Keratinocyte (primary cell): Measurements from ENCODE around the gene F10.

ENCODE experiments used
- EZH2 ChIP-seq: IDR thresholded peaks from one replicate; pipeline ENCODE4 v1.6.1; 2012; ENCODE audit warnings: inconsistent platforms, mild to moderate bottlenecking, low read length, moderate library complexity
- TF ChIP-seq, protein P1 (sequence below), 3 experiments: IDR thresholded peaks in 1 of 3; conservative IDR thresholded peaks in 1 of 3; optimal IDR thresholded peaks in 1 of 3; 2 replicates in 2 of 3; 3 replicates in 1 of 3; pipeline versions ENCODE3 to v1.5.1; 2011; ENCODE audit warnings: low read length in 3 of 3, mild to moderate bottlenecking in 3 of 3, moderate library complexity in 2 of 3, control low read depth in 1 of 3, inconsistent platforms in 1 of 3; ENCODE audit not compliant: insufficient read depth in 2 of 3; ENCODE audit errors: extremely low read depth in 1 of 3

DNA sequence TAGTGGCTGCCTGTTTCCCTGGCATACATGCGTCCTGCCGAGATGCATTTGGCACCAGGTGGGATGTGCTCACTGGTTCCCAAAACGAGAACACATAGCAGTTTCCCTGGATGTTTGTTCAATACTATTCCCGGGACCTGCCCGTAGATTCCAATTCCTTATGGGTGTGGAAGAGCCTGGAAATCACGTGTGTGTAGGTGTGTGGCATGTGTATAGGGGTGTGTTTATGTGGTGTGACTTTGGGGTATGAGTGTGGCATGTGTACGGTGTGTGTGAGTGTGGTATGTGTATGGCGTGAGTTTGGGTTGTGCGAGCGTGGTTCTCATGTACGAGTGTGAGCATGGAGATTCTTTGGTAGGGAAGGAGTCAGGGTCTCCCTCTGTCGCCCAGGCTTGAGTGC, 19.9 kb upstream of the F10 start:
- no peak for TF ChIP-seq EZH2
- TF ChIP-seq, protein P1, sequence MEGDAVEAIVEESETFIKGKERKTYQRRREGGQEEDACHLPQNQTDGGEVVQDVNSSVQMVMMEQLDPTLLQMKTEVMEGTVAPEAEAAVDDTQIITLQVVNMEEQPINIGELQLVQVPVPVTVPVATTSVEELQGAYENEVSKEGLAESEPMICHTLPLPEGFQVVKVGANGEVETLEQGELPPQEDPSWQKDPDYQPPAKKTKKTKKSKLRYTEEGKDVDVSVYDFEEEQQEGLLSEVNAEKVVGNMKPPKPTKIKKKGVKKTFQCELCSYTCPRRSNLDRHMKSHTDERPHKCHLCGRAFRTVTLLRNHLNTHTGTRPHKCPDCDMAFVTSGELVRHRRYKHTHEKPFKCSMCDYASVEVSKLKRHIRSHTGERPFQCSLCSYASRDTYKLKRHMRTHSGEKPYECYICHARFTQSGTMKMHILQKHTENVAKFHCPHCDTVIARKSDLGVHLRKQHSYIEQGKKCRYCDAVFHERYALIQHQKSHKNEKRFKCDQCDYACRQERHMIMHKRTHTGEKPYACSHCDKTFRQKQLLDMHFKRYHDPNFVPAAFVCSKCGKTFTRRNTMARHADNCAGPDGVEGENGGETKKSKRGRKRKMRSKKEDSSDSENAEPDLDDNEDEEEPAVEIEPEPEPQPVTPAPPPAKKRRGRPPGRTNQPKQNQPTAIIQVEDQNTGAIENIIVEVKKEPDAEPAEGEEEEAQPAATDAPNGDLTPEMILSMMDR (optimal IDR thresholded peaks at IDR 0.05 in 1 of 3, IDR thresholded peaks at IDR 0.05 in 1 of 3, conservative IDR thresholded peaks at IDR 0.05 in 1 of 3; ENCODE audit: extremely low read depth in 1 of 3, insufficient read depth in 2 of 3, low read length in 3 of 3) = no peak
